Cardiac fibroblast (primary cell): ENCODE data around the gene FAF1.
A peak's percentile ranks its signal among the peaks of the same experiment; 100 is the strongest.

Experiments
- DNase-seq, 2 donors: peaks; one replicate each; pipeline versions ENCODE4 v3.0.0 to v3.0.0-alpha.2; 2010; ENCODE audit warnings: low read depth in 2 of 2
- H3K4me3 ChIP-seq, 2 donors: replicated peaks in 1 of 2; 1 replicate in 1 of 2; 2 replicates in 1 of 2; pipeline ENCODE4 v1.5.1; 2011; ENCODE audit warnings: low read depth in 2 of 2, low read length in 2 of 2, mild to moderate bottlenecking in 2 of 2, moderate library complexity in 1 of 2
- TF ChIP-seq, protein P1 (sequence below): IDR thresholded peaks from one replicate; pipeline ENCODE4 v1.5.1; 2011; ENCODE audit warnings: low read depth, mild to moderate bottlenecking, low read length, inconsistent platforms

FAF1 gene

DNA sequence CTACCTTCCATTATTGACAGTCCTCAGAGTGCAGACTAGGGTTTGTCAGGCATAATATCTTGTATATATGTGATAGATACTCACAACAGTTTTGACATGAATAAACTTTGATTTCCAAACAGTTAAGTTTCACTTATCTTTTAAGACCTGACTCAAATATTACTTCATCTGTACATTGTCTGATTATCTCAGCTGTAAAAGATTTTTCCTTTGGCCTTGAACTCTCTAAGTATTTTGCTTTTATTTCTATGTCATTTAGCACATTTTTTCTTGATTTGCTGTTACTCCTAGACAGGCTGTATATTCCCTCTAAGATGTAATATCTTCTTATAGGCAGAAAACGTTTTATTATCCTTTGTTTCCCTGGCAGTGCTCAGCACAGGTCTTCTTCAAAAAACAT, 471.2 kb downstream of the FAF1 start:
- peak in 1 of 2 donors; percentile 5 for DNase-seq

GRCh38 chr1:50488356-50488755, 471.7 kb downstream of the FAF1 start:
- DNase-seq = peak; percentile 6 to 38
- TF ChIP-seq, protein P1, sequence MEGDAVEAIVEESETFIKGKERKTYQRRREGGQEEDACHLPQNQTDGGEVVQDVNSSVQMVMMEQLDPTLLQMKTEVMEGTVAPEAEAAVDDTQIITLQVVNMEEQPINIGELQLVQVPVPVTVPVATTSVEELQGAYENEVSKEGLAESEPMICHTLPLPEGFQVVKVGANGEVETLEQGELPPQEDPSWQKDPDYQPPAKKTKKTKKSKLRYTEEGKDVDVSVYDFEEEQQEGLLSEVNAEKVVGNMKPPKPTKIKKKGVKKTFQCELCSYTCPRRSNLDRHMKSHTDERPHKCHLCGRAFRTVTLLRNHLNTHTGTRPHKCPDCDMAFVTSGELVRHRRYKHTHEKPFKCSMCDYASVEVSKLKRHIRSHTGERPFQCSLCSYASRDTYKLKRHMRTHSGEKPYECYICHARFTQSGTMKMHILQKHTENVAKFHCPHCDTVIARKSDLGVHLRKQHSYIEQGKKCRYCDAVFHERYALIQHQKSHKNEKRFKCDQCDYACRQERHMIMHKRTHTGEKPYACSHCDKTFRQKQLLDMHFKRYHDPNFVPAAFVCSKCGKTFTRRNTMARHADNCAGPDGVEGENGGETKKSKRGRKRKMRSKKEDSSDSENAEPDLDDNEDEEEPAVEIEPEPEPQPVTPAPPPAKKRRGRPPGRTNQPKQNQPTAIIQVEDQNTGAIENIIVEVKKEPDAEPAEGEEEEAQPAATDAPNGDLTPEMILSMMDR = no peak
- H3K4me3 ChIP-seq = no peak overlapping the region

More for the DNA sequence above, 471.2 kb downstream of the FAF1 start:
- TF ChIP-seq, protein P1 = no peak
- no peak overlapping the region for H3K4me3 ChIP-seq

GRCh38 chr1:50487725-50488124, 472.3 kb downstream of the FAF1 start:
- DNase-seq = no peak
- TF ChIP-seq, protein P1 = no peak
- H3K4me3 ChIP-seq = no peak overlapping the region

DNA sequence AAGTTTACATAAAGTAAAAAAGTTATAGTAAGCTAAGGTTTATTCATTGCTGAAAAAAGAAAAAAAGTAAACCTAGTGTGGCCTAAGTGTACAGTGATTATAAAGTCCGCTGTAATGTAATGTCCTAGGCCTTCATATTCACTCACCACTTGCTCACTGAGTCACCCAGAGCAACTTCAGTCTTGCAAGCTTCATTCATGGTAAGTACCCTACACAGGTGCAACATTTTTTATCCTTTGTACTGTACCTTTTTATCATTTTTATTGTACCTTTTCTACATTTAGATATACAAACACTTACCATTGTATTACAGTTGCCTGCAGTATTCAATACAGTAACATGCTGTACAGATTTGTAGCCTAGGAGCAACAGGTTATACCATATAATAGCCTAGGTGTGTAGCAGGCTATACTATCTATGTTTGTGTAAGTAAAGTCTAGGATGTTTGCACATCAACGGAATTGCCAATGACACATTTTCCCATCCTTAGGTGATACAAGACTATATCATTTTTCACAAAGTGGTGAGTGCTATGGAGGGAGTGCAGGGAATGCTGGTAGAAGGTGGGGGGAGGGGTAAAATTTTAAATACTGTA, 478.8 kb downstream of the FAF1 start:
- TF ChIP-seq, protein P1 = no peak
- no peak for DNase-seq
- H3K4me3 ChIP-seq = no peak overlapping the region

DNA sequence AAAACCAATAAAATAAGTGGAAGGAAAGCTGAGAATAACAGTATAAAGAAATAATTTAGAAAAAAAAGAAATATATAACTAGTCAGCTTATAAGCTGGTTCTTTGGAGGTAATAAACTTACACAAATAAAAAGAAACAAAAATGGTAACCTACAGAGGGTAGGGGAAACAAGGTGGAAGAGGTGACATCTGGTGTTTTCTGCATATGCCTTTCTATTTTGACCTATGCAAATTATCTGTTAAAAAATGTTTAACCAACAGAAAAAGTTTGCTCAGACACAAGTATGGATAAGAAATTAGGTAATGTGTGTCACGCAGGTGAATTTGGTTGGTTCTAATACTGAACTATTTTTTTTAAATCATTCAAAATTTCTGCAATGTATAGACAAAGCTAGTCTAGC, 483.3 kb downstream of the FAF1 start:
- no peak for DNase-seq
- no peak overlapping the region for H3K4me3 ChIP-seq
- TF ChIP-seq, protein P1 = no peak

GRCh38 chr1:50474859-50475809, 484.9 kb downstream of the FAF1 start:
- DNase-seq = peak in 1 of 2 donors; percentile 7
- H3K4me3 ChIP-seq = no peak overlapping the region
- TF ChIP-seq, protein P1 = no peak
